Astrocyte (in vitro differentiated cells and primary cell): ENCODE measurements around the gene MIA3. TPM values are rescaled to one million over a fixed set of nuclear protein-coding genes. Genes with fewer than 3 reads are reported as not detected.

Source experiments
- DNase-seq: peaks from one replicate; pipeline ENCODE4 v3.0.0-alpha.2; 2010; ENCODE audit warnings: low read depth
- FAIRE-seq: peaks from 2 replicates; lab custom pipeline; 2011; peaks lifted over from hg19 to GRCh38; lab: Jason Lieb, UNC
- H2AFZ ChIP-seq: 2 replicates; pipeline ENCODE4 v1.6.0; 2012; ENCODE audit warnings: low read depth, low read length, inconsistent platforms
- H3K27ac ChIP-seq: 2 replicates; pipeline ENCODE4 v1.5.1; 2011; ENCODE audit warnings: low read depth, low read length, inconsistent platforms
- H3K27me3 ChIP-seq: 2 replicates; pipeline ENCODE4 v1.6.0; 2011; ENCODE audit warnings: low read length, inconsistent platforms; ENCODE audit not compliant: insufficient read depth
- H3K36me3 ChIP-seq: 2 replicates; pipeline ENCODE4 v1.5.1; 2011; ENCODE audit warnings: low read length, inconsistent platforms; ENCODE audit not compliant: insufficient read depth
- H3K4me1 ChIP-seq: 2 replicates; pipeline ENCODE4 v1.5.1; 2011; ENCODE audit warnings: low read length, inconsistent platforms; ENCODE audit not compliant: insufficient read depth
- H3K4me2 ChIP-seq: 2 replicates; pipeline ENCODE4 v1.6.0; 2012; ENCODE audit warnings: low read length, inconsistent platforms
- H3K4me3 ChIP-seq: 2 replicates; pipeline ENCODE4 v1.5.1; 2011; ENCODE audit warnings: low read depth, mild to moderate bottlenecking, low read length, inconsistent platforms; ENCODE audit not compliant: insufficient read depth
- H3K79me2 ChIP-seq: 2 replicates; pipeline ENCODE4 v1.6.0; 2012; ENCODE audit warnings: mild to moderate bottlenecking, low read length, inconsistent platforms; ENCODE audit not compliant: insufficient read depth
- H3K9ac ChIP-seq: 2 replicates; pipeline ENCODE4 v1.6.0; 2012; ENCODE audit warnings: mild to moderate bottlenecking, low read length, inconsistent platforms
- H3K9me3 ChIP-seq: 2 replicates; pipeline ENCODE4 v1.5.1; 2012; ENCODE audit warnings: low read depth, mild to moderate bottlenecking, low read length, inconsistent platforms; ENCODE audit not compliant: insufficient read depth
- H4K20me1 ChIP-seq: 2 replicates; pipeline ENCODE4 v1.6.0; 2012; ENCODE audit warnings: low read length, inconsistent platforms; ENCODE audit not compliant: insufficient read depth
- H3K27ac Mint-ChIP-seq: one replicate; pipeline ENCODE4 v1.8.0; 2021; ENCODE audit warnings: mild to moderate bottlenecking, mixed read lengths; ENCODE audit not compliant: unreplicated experiment
- H3K27me3 Mint-ChIP-seq: one replicate; pipeline ENCODE4 v1.8.0; 2021; ENCODE audit warnings: low read depth, mixed read lengths; ENCODE audit not compliant: unreplicated experiment
- H3K36me3 Mint-ChIP-seq: one replicate; pipeline ENCODE4 v1.8.0; 2021; ENCODE audit warnings: low read depth, mixed read lengths; ENCODE audit not compliant: unreplicated experiment
- H3K4me1 Mint-ChIP-seq: one replicate; pipeline ENCODE4 v1.8.0; 2021; ENCODE audit warnings: low read depth, mixed read lengths; ENCODE audit not compliant: unreplicated experiment
- H3K4me3 Mint-ChIP-seq: one replicate; pipeline ENCODE4 v1.8.0; 2021; ENCODE audit warnings: mild to moderate bottlenecking, moderate library complexity, mixed read lengths; ENCODE audit not compliant: unreplicated experiment
- H3K9me3 Mint-ChIP-seq: one replicate; pipeline ENCODE4 v1.8.0; 2021; ENCODE audit warnings: mild to moderate bottlenecking, mixed read lengths; ENCODE audit not compliant: unreplicated experiment
- EZH2 ChIP-seq: IDR thresholded peaks from 2 replicates; pipeline ENCODE4 v1.6.1; 2012; ENCODE audit warnings: mild to moderate bottlenecking, low read length, inconsistent platforms; ENCODE audit not compliant: insufficient read depth
- total RNA-seq: library from RNA; stranded (reverse); gene quantifications from 2 replicates; pipeline ENCODE4 v1.2.1, GENCODE V29; 2021
- TF ChIP-seq, protein P1 (sequence below): IDR thresholded peaks from 2 replicates; pipeline ENCODE4 v1.5.1; 2011; ENCODE audit warnings: low read depth, mild to moderate bottlenecking, inconsistent platforms, low read length, moderate library complexity; ENCODE audit not compliant: insufficient read depth

MIA3 gene
- total RNA-seq, 1 donor from 2014 or later = 63.5 TPM

DNA sequence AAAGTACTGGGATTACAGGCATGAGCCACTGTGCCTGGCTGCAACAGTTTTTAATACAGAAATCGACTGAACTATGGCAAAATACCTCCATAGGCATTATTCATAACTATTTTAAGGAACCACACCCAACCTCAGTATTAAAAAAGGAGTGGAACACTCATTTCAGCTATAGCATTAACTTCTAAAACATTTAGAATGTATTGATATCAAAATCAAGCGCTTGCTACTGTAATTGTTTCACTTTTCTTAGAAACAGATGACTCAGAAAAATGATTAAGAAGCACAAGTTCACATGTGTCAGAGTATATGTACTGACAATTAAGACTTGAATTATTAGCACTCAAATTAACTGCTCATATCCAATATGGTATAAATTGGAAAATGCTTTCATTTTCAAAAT lies 79.3 kb downstream of the MIA3 start:
- Histone ChIP-seq H4K20me1 (peaks cover 7% of the 10 kb centered on the region), H3K9me3 (no peaks in the 10 kb centered on the region), H3K36me3 (peaks cover 12% of the 10 kb centered on the region), H3K4me1 (no peaks in the 10 kb centered on the region), H3K9ac (no peak overlapping the region), H3K4me3 (no peak overlapping the region), H3K4me2 (no peak overlapping the region), H2AFZ (no peak overlapping the region), H3K79me2 (peaks cover 45% of the 10 kb centered on the region), H3K27ac (no peak overlapping the region), H3K27me3 (no peaks in the 10 kb centered on the region)
- no peak overlapping the region for H3K27ac Mint-ChIP-seq
- TF ChIP-seq, protein P1, sequence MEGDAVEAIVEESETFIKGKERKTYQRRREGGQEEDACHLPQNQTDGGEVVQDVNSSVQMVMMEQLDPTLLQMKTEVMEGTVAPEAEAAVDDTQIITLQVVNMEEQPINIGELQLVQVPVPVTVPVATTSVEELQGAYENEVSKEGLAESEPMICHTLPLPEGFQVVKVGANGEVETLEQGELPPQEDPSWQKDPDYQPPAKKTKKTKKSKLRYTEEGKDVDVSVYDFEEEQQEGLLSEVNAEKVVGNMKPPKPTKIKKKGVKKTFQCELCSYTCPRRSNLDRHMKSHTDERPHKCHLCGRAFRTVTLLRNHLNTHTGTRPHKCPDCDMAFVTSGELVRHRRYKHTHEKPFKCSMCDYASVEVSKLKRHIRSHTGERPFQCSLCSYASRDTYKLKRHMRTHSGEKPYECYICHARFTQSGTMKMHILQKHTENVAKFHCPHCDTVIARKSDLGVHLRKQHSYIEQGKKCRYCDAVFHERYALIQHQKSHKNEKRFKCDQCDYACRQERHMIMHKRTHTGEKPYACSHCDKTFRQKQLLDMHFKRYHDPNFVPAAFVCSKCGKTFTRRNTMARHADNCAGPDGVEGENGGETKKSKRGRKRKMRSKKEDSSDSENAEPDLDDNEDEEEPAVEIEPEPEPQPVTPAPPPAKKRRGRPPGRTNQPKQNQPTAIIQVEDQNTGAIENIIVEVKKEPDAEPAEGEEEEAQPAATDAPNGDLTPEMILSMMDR = no peak
- no peak for TF ChIP-seq EZH2
- no peaks in the 10 kb centered on the region for H3K4me1 Mint-ChIP-seq
- H3K4me3 Mint-ChIP-seq = no peak overlapping the region
- FAIRE-seq (no peak), DNase-seq (no peak)
- no peaks in the 10 kb centered on the region for H3K27me3 Mint-ChIP-seq
- no peaks in the 10 kb centered on the region for H3K9me3 Mint-ChIP-seq
- H3K36me3 Mint-ChIP-seq = peaks cover 8% of the 10 kb centered on the region

DNA sequence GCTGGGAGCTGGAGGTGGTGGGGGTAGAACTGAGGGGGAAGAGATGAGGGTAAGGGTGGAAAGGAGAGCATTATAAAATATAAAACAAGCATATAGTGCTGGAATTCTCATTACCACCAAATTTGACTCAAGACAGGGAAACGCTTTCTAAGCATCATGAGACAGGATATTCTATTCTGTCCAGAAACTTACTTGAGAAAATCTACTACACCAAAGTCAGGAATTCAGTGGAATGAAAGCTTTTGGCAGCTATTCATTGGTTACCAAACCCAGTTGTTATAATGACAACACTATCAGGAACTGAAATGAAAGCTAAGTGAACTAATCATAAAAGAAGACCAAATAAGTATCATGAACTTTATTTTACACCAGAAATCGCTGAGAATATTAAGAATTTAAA lies 79.9 kb downstream of the MIA3 start:
- no peak overlapping the region for H3K27ac Mint-ChIP-seq
- H3K79me2 ChIP-seq = peaks cover 45% of the 10 kb centered on the region
- H4K20me1 ChIP-seq = peaks cover 7% of the 10 kb centered on the region
- no peaks in the 10 kb centered on the region for H3K4me1 ChIP-seq
- FAIRE-seq (peak; percentile 26), DNase-seq (peak; percentile 47)
- H3K36me3 Mint-ChIP-seq = peaks cover 12% of the 10 kb centered on the region
- H3K9me3 Mint-ChIP-seq = no peaks in the 10 kb centered on the region
- no peak overlapping the region for H3K27ac ChIP-seq
- H3K27me3 Mint-ChIP-seq = no peaks in the 10 kb centered on the region
- no peak overlapping the region for H3K4me3 ChIP-seq
- TF ChIP-seq, protein P1 = no peak
- TF ChIP-seq EZH2 = no peak
- no peaks in the 10 kb centered on the region for H3K9me3 ChIP-seq
- H3K4me2 ChIP-seq = no peak overlapping the region
- peaks cover 15% of the 10 kb centered on the region for H3K36me3 ChIP-seq
- H3K4me3 Mint-ChIP-seq = no peak overlapping the region
- no peak overlapping the region for H3K9ac ChIP-seq
- no peaks in the 10 kb centered on the region for H3K27me3 ChIP-seq
- H3K4me1 Mint-ChIP-seq = peaks cover 2% of the 10 kb centered on the region
- H2AFZ ChIP-seq = no peak overlapping the region

DNA sequence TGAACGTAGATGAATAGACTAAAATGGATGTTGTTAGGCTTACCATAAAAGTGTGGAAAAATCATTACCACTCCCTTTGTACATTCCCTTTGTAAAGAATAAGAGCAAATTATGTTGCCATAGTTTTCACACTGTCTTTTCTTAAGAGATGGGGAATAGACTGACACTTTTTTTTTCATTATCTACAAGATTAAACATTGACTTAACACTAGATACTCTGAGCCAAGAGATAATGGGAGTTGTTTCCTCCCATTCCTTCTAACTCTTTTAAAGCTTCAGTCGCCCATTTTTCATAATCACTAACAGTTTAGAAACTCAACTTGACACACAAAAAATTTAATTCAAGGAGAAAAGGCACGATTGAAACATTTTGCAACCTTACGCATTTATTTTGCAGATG lies 84.3 kb downstream of the MIA3 start:
- peaks cover 23% of the 10 kb centered on the region for H4K20me1 ChIP-seq
- Mint-ChIP-seq H3K4me3 (no peak overlapping the region), H3K27ac (no peak overlapping the region), H3K36me3 (peaks cover 12% of the 10 kb centered on the region), H3K27me3 (no peaks in the 10 kb centered on the region), H3K9me3 (no peaks in the 10 kb centered on the region), H3K4me1 (peaks cover 2% of the 10 kb centered on the region)
- no peak overlapping the region for H3K4me2 ChIP-seq
- no peak for TF ChIP-seq EZH2
- TF ChIP-seq, protein P1 = no peak
- H3K9ac ChIP-seq = no peak overlapping the region
- no peaks in the 10 kb centered on the region for H3K9me3 ChIP-seq
- H3K36me3 ChIP-seq = peaks cover 11% of the 10 kb centered on the region
- FAIRE-seq = no peak
- DNase-seq = no peak
- no peaks in the 10 kb centered on the region for H3K4me1 ChIP-seq
- H2AFZ ChIP-seq = no peak overlapping the region
- no peaks in the 10 kb centered on the region for H3K27me3 ChIP-seq
- no peak overlapping the region for H3K4me3 ChIP-seq
- H3K27ac ChIP-seq = no peak overlapping the region
- peaks cover 64% of the 10 kb centered on the region for H3K79me2 ChIP-seq
